H1 (cell line): ENCODE measurements around the gene SAFB. TPM values are rescaled to one million over a fixed set of nuclear protein-coding genes. Genes with fewer than 3 reads are reported as not detected.

ENCODE experiments used
- KDM5A ChIP-seq: fragments of 200-600 bp; IDR thresholded peaks from 2 replicates; pipeline ENCODE4 v1.7.1; 2012; ENCODE audit warnings: mild to moderate bottlenecking, low read length, inconsistent platforms, mixed read lengths
- SP4 ChIP-seq: IDR thresholded peaks from 2 replicates; pipeline ENCODE4 v1.6.1; 2012; ENCODE audit warnings: low read length, inconsistent platforms
- polyA plus RNA-seq, 7 experiments: library from polyadenylated mRNA; depleted of rRNA in 3 of 7; stranded (reverse) in 5 of 7; unstranded in 2 of 7; fragments of >200 nt in 5 of 7; fragments of 200-250 nt in 2 of 7; gene quantifications; 1 replicate in 5 of 7; 2 replicates in 1 of 7; 4 replicates in 1 of 7; pipeline versions ENCODE4 v1.2.1 to v1.2.3, GENCODE V29; 2011 to 2013; ENCODE audit warnings: missing spikeins in 2 of 7, mixed read lengths in 2 of 7
- total RNA-seq: library from RNA; stranded (reverse); fragmentation: NEBNext Ultra II Directional; extraction: Animal tissue kit (Norgen Biotek cat#: 25700); gene quantifications from 2 replicates; pipeline ENCODE4 v1.2.1, GENCODE V29; 2021

The SAFB gene
- total and polyA plus RNA-seq, 2 of the 8 experiments (the other 6 are each of a cell fraction or from before 2014, with no cell fraction given): 27.0 to 110 TPM

- TF ChIP-seq KDM5A: no peak
- no peak for TF ChIP-seq SP4
- TF ChIP-seq, all 59 proteins: peak for 0
Measured at GRCh38 chr19:5674714-5675113, 51.8 kb downstream of the SAFB start (continued).
